ENCODE results near the gene VSTM4.

Gene VSTM4

GRCh38 chr10:49120911-49121310, 5.6 kb upstream of the VSTM4 start:
- ATAC-seq (ENCODE audit: low read depth) (no peak), DNase-seq (ENCODE audit: low spot score) (no peak)

GRCh38 chr10:49119746-49120145, 4.4 kb upstream of the VSTM4 start:
- no peaks in the 10 kb centered on the region for H3K36me3 ChIP-seq (ENCODE audit: low read depth)
- peak; percentile 55; the same call in 1 of the 3 replicates for ATAC-seq (ENCODE audit: low read depth)
- H3K4me1 ChIP-seq (ENCODE audit: insufficient read depth, poor library complexity, severe bottlenecking): no peaks in the 10 kb centered on the region
- no peak overlapping the region for H3K4me3 ChIP-seq (ENCODE audit: severe bottlenecking)
- H3K9me3 ChIP-seq (ENCODE audit: severe bottlenecking): no peaks in the 10 kb centered on the region
- H3K27me3 ChIP-seq (ENCODE audit: insufficient read depth, poor library complexity, severe bottlenecking): peaks cover 21% of the 10 kb centered on the region
- H3K27ac ChIP-seq (ENCODE audit: poor library complexity, severe bottlenecking): no peak overlapping the region
- no peak for DNase-seq (ENCODE audit: low spot score)
- no peak for TF ChIP-seq CTCF (IDR thresholded peaks at IDR 0.05; ENCODE audit: poor library complexity, severe bottlenecking)

More at GRCh38 chr10:49120911-49121310, 5.6 kb upstream of the VSTM4 start:
- no peaks in the 10 kb centered on the region for H3K9me3 ChIP-seq (ENCODE audit: severe bottlenecking)
- no peaks in the 10 kb centered on the region for H3K4me1 ChIP-seq (ENCODE audit: insufficient read depth, poor library complexity, severe bottlenecking)
- H3K27ac ChIP-seq (ENCODE audit: poor library complexity, severe bottlenecking): no peak overlapping the region
- no peaks in the 10 kb centered on the region for H3K36me3 ChIP-seq (ENCODE audit: low read depth)
- H3K4me3 ChIP-seq (ENCODE audit: severe bottlenecking): no peak overlapping the region
- peaks cover 14% of the 10 kb centered on the region for H3K27me3 ChIP-seq (ENCODE audit: insufficient read depth, poor library complexity, severe bottlenecking)
- no peak for TF ChIP-seq CTCF (IDR thresholded peaks at IDR 0.05; ENCODE audit: poor library complexity, severe bottlenecking)

GRCh38 chr10:49118430-49119074, 3.2 kb upstream of the VSTM4 start:
- H3K9me3 ChIP-seq (ENCODE audit: severe bottlenecking): no peaks in the 10 kb centered on the region
- no peak for TF ChIP-seq CTCF (IDR thresholded peaks at IDR 0.05; ENCODE audit: poor library complexity, severe bottlenecking)
- peaks cover 31% of the 10 kb centered on the region for H3K27me3 ChIP-seq (ENCODE audit: insufficient read depth, poor library complexity, severe bottlenecking)
- no peak for ATAC-seq (ENCODE audit: low read depth)
- H3K4me3 ChIP-seq (ENCODE audit: severe bottlenecking): no peak overlapping the region
- H3K36me3 ChIP-seq (ENCODE audit: low read depth): no peaks in the 10 kb centered on the region
- H3K27ac ChIP-seq (ENCODE audit: poor library complexity, severe bottlenecking): no peak overlapping the region
- no peak for DNase-seq (ENCODE audit: low spot score)
- no peaks in the 10 kb centered on the region for H3K4me1 ChIP-seq (ENCODE audit: insufficient read depth, poor library complexity, severe bottlenecking)

GRCh38 chr10:49117376-49118070, 2.2 kb upstream of the VSTM4 start:
- DNase-seq (ENCODE audit: low spot score) (no peak), ATAC-seq (ENCODE audit: low read depth) (no peak)
- Histone ChIP-seq H3K4me1 (ENCODE audit: insufficient read depth, poor library complexity, severe bottlenecking) (no peaks in the 10 kb centered on the region), H3K27ac (ENCODE audit: poor library complexity, severe bottlenecking) (no peak overlapping the region), H3K27me3 (ENCODE audit: insufficient read depth, poor library complexity, severe bottlenecking) (peaks cover 31% of the 10 kb centered on the region), H3K36me3 (ENCODE audit: low read depth) (no peaks in the 10 kb centered on the region), H3K9me3 (ENCODE audit: severe bottlenecking) (no peaks in the 10 kb centered on the region), H3K4me3 (ENCODE audit: severe bottlenecking) (no peak overlapping the region)
- TF ChIP-seq CTCF (IDR thresholded peaks at IDR 0.05; ENCODE audit: poor library complexity, severe bottlenecking): no peak
